DOHH2 (cell line): Measurements from ENCODE around the gene THTPA.

ENCODE experiments used
- H3F3A ChIP-seq: fragments of 200-600 bp; sonication (generic), shearing (Covaris generic); 2 replicates; pipeline ENCODE4 v1.6.0; 2016; ENCODE audit warnings: antibody characterized with exemption, mild to moderate bottlenecking; ENCODE audit not compliant: control insufficient read depth, insufficient read depth
- H3K27ac ChIP-seq: fragments of 200-600 bp; sonication (generic); 2 replicates; pipeline ENCODE4 v1.5.1; 2014; ENCODE audit warnings: low read depth, mild to moderate bottlenecking, low read length, moderate library complexity
- H3K27me3 ChIP-seq: fragments of 200-600 bp; sonication (generic); 2 replicates; pipeline ENCODE4 v1.6.1; 2014; ENCODE audit warnings: mild to moderate bottlenecking, low read length, mixed read lengths; ENCODE audit not compliant: control insufficient read depth
- H3K36me3 ChIP-seq: fragments of 200-600 bp; sonication (generic); 2 replicates; pipeline ENCODE4 v1.6.1; 2014; ENCODE audit warnings: mild to moderate bottlenecking, low read length, moderate library complexity, mixed read lengths; ENCODE audit not compliant: control insufficient read depth
- H3K4me1 ChIP-seq: fragments of 200-600 bp; sonication (generic); 2 replicates; pipeline ENCODE4 v1.6.1; 2014; ENCODE audit warnings: mild to moderate bottlenecking, low read length, mixed read lengths; ENCODE audit not compliant: control insufficient read depth
- H3K4me2 ChIP-seq: fragments of 200-600 bp; sonication (generic); 2 replicates; pipeline ENCODE4 v1.6.0; 2014; ENCODE audit warnings: mild to moderate bottlenecking, low read length, moderate library complexity
- H3K4me3 ChIP-seq: fragments of 200-600 bp; sonication (generic); 2 replicates; pipeline ENCODE4 v1.5.1; 2014; ENCODE audit warnings: mild to moderate bottlenecking, low read length, mixed read lengths
- H3K79me2 ChIP-seq: fragments of 200-600 bp; sonication (generic); 2 replicates; pipeline ENCODE4 v1.6.1; 2014; ENCODE audit warnings: mild to moderate bottlenecking, low read length, mixed read lengths; ENCODE audit not compliant: control insufficient read depth
- H3K9me2 ChIP-seq: fragments of 200-600 bp; sonication (generic); replicated peaks from 2 replicates; pipeline ENCODE4 v1.6.1; 2014; ENCODE audit warnings: mild to moderate bottlenecking, low read length, mixed read lengths; ENCODE audit not compliant: control insufficient read depth
- H3K9me3 ChIP-seq: fragments of 200-600 bp; sonication (generic); 2 replicates; pipeline ENCODE4 v1.6.1; 2014; ENCODE audit warnings: antibody characterized with exemption, low read length, mixed read lengths; ENCODE audit not compliant: control insufficient read depth, insufficient read depth
- H4K20me1 ChIP-seq: fragments of 200-600 bp; sonication (generic); 2 replicates; pipeline ENCODE4 v1.6.0; 2014; ENCODE audit warnings: low read depth, mild to moderate bottlenecking, antibody characterized with exemption, low read length, moderate library complexity; ENCODE audit not compliant: control insufficient read depth, insufficient read depth
- CTCF ChIP-seq: fragments of 200-600 bp; sonication (generic); IDR thresholded peaks from one replicate; pipeline ENCODE4 v1.5.1; 2014; ENCODE audit warnings: antibody characterized with exemption, mild to moderate bottlenecking, low read depth, low read length; ENCODE audit not compliant: poor library complexity, severe bottlenecking
- EZH2phosphoT487 ChIP-seq: fragments of 200-600 bp; sonication (generic); IDR thresholded peaks from 2 replicates; pipeline ENCODE4 v1.6.1; 2017; ENCODE audit warnings: borderline replicate concordance, mild to moderate bottlenecking, antibody characterized with exemption, low read length, moderate library complexity, mixed read lengths

The THTPA gene

DNA sequence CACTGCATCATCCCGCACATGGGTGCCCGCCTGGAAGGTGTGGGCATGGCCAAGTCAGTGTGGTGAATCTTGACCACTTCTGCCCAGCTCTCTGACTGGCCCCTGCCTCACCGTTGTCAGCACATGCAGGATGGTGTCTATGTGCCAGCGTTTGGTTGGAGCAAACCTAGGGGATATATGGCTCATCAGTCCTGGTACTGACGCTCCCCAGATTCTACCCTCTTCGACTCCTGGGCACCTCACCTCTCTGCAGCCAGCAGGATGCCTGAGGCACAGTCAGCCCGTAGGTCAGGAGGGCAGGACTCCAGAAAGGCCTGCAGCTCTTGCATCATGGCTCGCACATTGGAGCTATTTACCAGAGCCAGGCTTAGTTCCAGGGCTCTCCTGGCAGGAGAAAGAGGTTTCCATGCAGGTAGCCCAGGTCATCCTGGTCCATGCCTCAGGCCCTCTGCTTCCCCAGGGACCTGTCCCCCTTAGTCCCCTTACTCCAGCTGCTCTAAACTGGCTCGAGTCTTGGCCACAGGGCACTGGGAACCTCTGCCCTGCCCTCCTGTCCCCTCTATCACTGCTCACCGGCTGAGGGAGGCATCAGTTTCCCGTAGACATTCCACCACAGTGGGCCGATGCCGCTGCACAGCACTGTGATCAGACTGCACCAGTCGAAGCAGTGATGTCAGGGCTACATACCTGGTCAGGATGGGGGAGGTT, 7.6 kb downstream of the THTPA start:
- H3K79me2 ChIP-seq: peaks cover 32% of the 10 kb centered on the region
- H3K4me1 ChIP-seq: peaks cover 17% of the 10 kb centered on the region
- H3K9me2 ChIP-seq: no peaks in the 10 kb centered on the region
- no peaks in the 10 kb centered on the region for H3K9me3 ChIP-seq
- no peaks in the 10 kb centered on the region for H3K27me3 ChIP-seq
- no peak overlapping the region for H3K27ac ChIP-seq
- H3F3A ChIP-seq: peaks cover 3% of the 10 kb centered on the region; the same call in 1 of the 2 replicates
- peaks cover 80% of the 10 kb centered on the region for H3K36me3 ChIP-seq
- TF ChIP-seq EZH2phosphoT487 (no peak), CTCF (no peak)
- H3K4me3 ChIP-seq: no peak overlapping the region
- H3K4me2 ChIP-seq: no peak overlapping the region
- 0 out of 2 replicates have a peak, but pooled peaks cover 5% of the 10 kb centered on the region for H4K20me1 ChIP-seq

DNA sequence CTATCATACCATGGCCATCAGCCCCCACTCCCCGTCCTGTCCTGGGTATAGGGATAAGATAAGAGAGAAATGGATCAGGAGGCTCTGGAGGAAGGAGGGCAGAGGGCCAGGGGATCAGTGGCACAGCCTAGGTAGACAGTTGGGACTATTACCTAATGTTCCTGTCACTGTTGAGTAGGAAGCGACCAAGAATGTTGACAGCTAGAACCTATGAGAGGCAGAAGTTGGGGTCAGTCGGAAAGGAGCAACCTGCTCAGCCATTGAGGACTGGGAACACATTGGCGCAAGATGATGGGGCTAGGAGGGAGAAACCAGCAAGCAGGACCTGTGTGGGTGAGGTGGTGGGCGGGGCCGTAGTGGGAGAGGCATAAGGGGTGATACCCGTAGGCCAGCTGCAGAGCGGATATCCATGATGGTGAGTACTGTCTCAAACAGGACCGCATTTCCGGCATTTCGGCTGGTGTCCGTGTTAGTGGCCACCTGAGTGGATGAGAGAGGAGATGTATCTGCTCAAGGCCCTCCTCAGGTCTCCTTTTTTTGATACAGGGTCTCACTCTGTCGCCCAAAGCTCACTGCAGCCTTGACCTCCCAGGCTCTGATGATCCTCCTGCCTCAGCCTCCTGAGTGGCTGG, 8.2 kb downstream of the THTPA start:
- Histone ChIP-seq H3K4me2 (no peak overlapping the region), H3K9me3 (no peaks in the 10 kb centered on the region), H4K20me1 (0 out of 2 replicates have a peak, but pooled peaks cover 5% of the 10 kb centered on the region), H3F3A (peaks cover 3% of the 10 kb centered on the region; the same call in 1 of the 2 replicates), H3K4me3 (no peak overlapping the region), H3K9me2 (no peaks in the 10 kb centered on the region), H3K4me1 (peaks cover 20% of the 10 kb centered on the region), H3K27ac (no peak overlapping the region), H3K27me3 (no peaks in the 10 kb centered on the region), H3K36me3 (peaks cover 73% of the 10 kb centered on the region), H3K79me2 (peaks cover 26% of the 10 kb centered on the region)
- TF ChIP-seq CTCF: no peak
- no peak for TF ChIP-seq EZH2phosphoT487

- TF ChIP-seq CTCF: no peak
- no peak for TF ChIP-seq EZH2phosphoT487
- Histone ChIP-seq H4K20me1 (0 out of 2 replicates have a peak, but pooled peaks cover 5% of the 10 kb centered on the region), H3K79me2 (peaks cover 26% of the 10 kb centered on the region), H3K4me1 (peaks cover 23% of the 10 kb centered on the region), H3K9me3 (no peaks in the 10 kb centered on the region), H3K27ac (no peak overlapping the region), H3K27me3 (no peaks in the 10 kb centered on the region), H3K4me3 (no peak overlapping the region), H3K36me3 (peaks cover 67% of the 10 kb centered on the region), H3K9me2 (no peaks in the 10 kb centered on the region), H3F3A (peaks cover 3% of the 10 kb centered on the region; the same call in 1 of the 2 replicates), H3K4me2 (no peak overlapping the region)
These were observed 8.8 kb downstream of the THTPA start for GRCh38 chr14:23564876-23565275.
